ENCODE results near the gene CLCN7.

DNA sequence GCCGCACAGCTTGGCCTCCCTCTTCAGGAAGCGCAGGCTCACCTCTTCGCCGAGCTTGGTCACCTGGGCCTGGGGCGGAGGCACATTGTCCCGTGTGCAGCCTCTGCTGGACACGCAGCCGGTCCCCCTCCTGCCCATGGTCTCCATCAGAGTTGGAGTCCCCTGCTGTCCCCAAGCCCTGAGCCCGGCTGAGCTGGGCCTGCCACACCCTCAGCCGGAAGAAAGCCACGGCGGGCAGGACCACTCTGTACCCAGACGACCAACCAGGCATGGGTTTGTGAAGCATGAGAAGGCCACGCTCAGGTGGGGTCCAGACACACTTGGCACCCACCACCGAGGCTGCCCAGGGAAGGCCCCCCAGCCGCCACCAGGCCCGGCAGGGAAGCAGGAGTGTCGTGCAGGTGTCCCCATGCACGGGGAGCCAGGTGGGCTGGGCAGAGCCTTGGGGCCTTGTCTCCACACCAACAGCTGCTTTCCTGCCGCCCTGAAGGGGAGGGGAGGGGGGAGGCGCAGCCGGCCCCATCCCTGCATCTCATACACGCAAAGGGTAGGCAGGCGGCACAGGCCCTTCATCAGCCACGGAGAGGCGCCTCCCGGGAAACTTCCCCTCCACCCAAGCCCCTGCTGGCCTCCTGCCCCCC lies 35.6 kb downstream of the CLCN7 start:
- TF ChIP-seq CTCF (IDR thresholded peaks at IDR 0.05; ENCODE audit: poor library complexity, severe bottlenecking) (no peak), SMC3 (conservative IDR thresholded peaks at IDR 0.05; ENCODE audit: poor library complexity) (no peak), RAD21 (conservative IDR thresholded peaks at IDR 0.05) (no peak), POLR2AphosphoS5 (IDR thresholded peaks at IDR 0.05) (no peak), EP300 (conservative IDR thresholded peaks at IDR 0.05; ENCODE audit: poor library complexity, severe bottlenecking) (no peak), TAF1 (IDR thresholded peaks at IDR 0.05; ENCODE audit: low read depth) (no peak), REST (IDR thresholded peaks at IDR 0.05; ENCODE audit: borderline replicate concordance) (no peak)
